H1 (cell line): ENCODE results near the gene PLIN4. TPM values are rescaled to one million over a fixed set of nuclear protein-coding genes. Genes with fewer than 3 reads are reported as not detected.
A peak's percentile ranks its signal among the peaks of the same experiment; 100 is the strongest.

Experiments
- CTCF ChIA-PET: fragments of 300-600 bp; sonication (Branson Sonifier 250); formaldehyde crosslinking; loops from one replicate; lab custom pipeline; 2021; ENCODE audit not compliant: partially characterized antibody; lab: Charles Lee
- POLR2A ChIA-PET: fragments of 300-600 bp; sonication (Branson Sonifier 250); formaldehyde crosslinking; loops from one replicate; lab custom pipeline; 2021; ENCODE audit warnings: inconsistent platforms; ENCODE audit not compliant: partially characterized antibody; lab: Charles Lee
- DNase-seq, 2 experiments: peaks; one replicate each; pipeline versions ENCODE4 v3.0.0 to v3.0.0-alpha.2; 2010 to 2022; ENCODE audit warnings: low spot score in 2 of 2, low read depth in 1 of 2, mixed read lengths in 1 of 2
- FAIRE-seq: peaks from 2 replicates; lab custom pipeline; 2011; peaks lifted over from hg19 to GRCh38; lab: Jason Lieb, UNC
- H2AFZ ChIP-seq: 2 replicates; pipeline ENCODE4 v1.8.1; 2012; ENCODE audit warnings: low read length, inconsistent platforms
- H2AK5ac ChIP-seq: 2 replicates; pipeline ENCODE4 v1.6.1; 2013; ENCODE audit warnings: low read depth, low read length
- H2BK120ac ChIP-seq: replicated peaks from 2 replicates; pipeline ENCODE3; 2013; ENCODE audit warnings: low read depth, low read length, inconsistent platforms
- H2BK12ac ChIP-seq: 2 replicates; pipeline ENCODE4 v1.6.1; 2013; ENCODE audit warnings: low read depth, low read length
- H2BK15ac ChIP-seq: 2 replicates; pipeline ENCODE4 v1.6.1; 2013; ENCODE audit warnings: low read length
- H2BK20ac ChIP-seq: 2 replicates; pipeline ENCODE4 v1.6.1; 2013; ENCODE audit warnings: low read length
- H2BK5ac ChIP-seq: 2 replicates; pipeline ENCODE4 v1.6.1; 2013; ENCODE audit warnings: low read depth, low read length
- H3K14ac ChIP-seq: 2 replicates; pipeline ENCODE4 v1.6.1; 2013; ENCODE audit warnings: inconsistent platforms; ENCODE audit not compliant: insufficient read length
- H3K18ac ChIP-seq: 2 replicates; pipeline ENCODE4 v1.6.1; 2013; ENCODE audit warnings: low read length; ENCODE audit errors: extremely low read depth
- H3K23ac ChIP-seq: 2 replicates; pipeline ENCODE4 v1.6.1; 2013; ENCODE audit warnings: inconsistent platforms; ENCODE audit not compliant: insufficient read length
- H3K23me2 ChIP-seq: 2 replicates; pipeline ENCODE4 v1.6.1; 2013; ENCODE audit warnings: low read depth, low read length
- H3K27ac ChIP-seq: 2 replicates; pipeline ENCODE4 v1.6.1; 2011; ENCODE audit warnings: low read depth, low read length, inconsistent platforms
- H3K27me3 ChIP-seq, 4 experiments: replicated peaks in 1 of 4; 1 replicate in 1 of 4; 2 replicates in 3 of 4; pipeline versions ENCODE4 v1.6.1 to v1.8.1; 2011 to 2013; ENCODE audit warnings: low read length in 3 of 4, mild to moderate bottlenecking in 3 of 4, inconsistent platforms in 2 of 4, mixed read lengths in 2 of 4, moderate library complexity in 1 of 4; ENCODE audit not compliant: control insufficient read depth in 3 of 4, insufficient read depth in 3 of 4; ENCODE audit errors: extremely low read depth in 1 of 4
- H3K36me3 ChIP-seq, 4 experiments: 2 replicates each; pipeline versions ENCODE4 v1.6.1 to v1.8.1; 2011 to 2013; ENCODE audit warnings: mild to moderate bottlenecking in 4 of 4, low read length in 3 of 4, moderate library complexity in 2 of 4, control low read depth in 1 of 4, inconsistent platforms in 1 of 4; ENCODE audit not compliant: insufficient read depth in 4 of 4, control insufficient read depth in 2 of 4
- H3K4ac ChIP-seq: replicated peaks from 2 replicates; pipeline ENCODE3; 2013; ENCODE audit warnings: low read length, low read depth, mixed read lengths, inconsistent platforms; ENCODE audit not compliant: insufficient read length
- H3K4me1 ChIP-seq, 4 experiments: replicated peaks in 1 of 4; 1 replicate in 1 of 4; 2 replicates in 3 of 4; pipeline versions ENCODE4 v1.6.1 to v1.8.1; 2011 to 2013; ENCODE audit warnings: low read length in 3 of 4, inconsistent platforms in 2 of 4, mixed read lengths in 1 of 4; ENCODE audit not compliant: insufficient read depth in 4 of 4, control insufficient read depth in 3 of 4
- H3K4me2 ChIP-seq, 2 experiments: 2 replicates each; pipeline versions ENCODE4 v1.6.1 to v1.8.1; 2011 to 2013; ENCODE audit warnings: low read depth in 2 of 2, low read length in 2 of 2, control low read depth in 1 of 2, inconsistent platforms in 1 of 2, mild to moderate bottlenecking in 1 of 2; ENCODE audit not compliant: insufficient read depth in 1 of 2
- H3K4me3 ChIP-seq, 4 experiments: fragments of 200-600, 300-600 bp in 1 of 4; sonication (generic), shearing (Covaris generic), sonication (Bioruptor Twin) in 1 of 4; 2 replicates each; pipeline versions ENCODE4 v1.5.1 to v1.8.1; 2011 to 2016; ENCODE audit warnings: low read length in 4 of 4, low read depth in 3 of 4, control low read depth in 2 of 4, inconsistent platforms in 2 of 4, mild to moderate bottlenecking in 2 of 4, mixed read lengths in 1 of 4, moderate library complexity in 1 of 4; ENCODE audit not compliant: insufficient read depth in 2 of 4; ENCODE audit errors: extremely low read depth in 1 of 4
- H3K56ac ChIP-seq: replicated peaks from 2 replicates; pipeline ENCODE3; 2013; ENCODE audit warnings: low read depth, mild to moderate bottlenecking, mixed read lengths, low read length, inconsistent platforms; ENCODE audit not compliant: insufficient read length
- H3K79me1 ChIP-seq: 2 replicates; pipeline ENCODE4 v1.6.1; 2013; ENCODE audit warnings: low read depth, low read length, control low read depth
- H3K79me2 ChIP-seq, 2 experiments: 2 replicates each; pipeline versions ENCODE4 v1.6.1 to v1.8.1; 2012 to 2013; ENCODE audit warnings: low read length in 2 of 2, mild to moderate bottlenecking in 2 of 2, inconsistent platforms in 1 of 2; ENCODE audit not compliant: insufficient read depth in 2 of 2, control insufficient read depth in 1 of 2
- H3K9ac ChIP-seq, 4 experiments: replicated peaks in 1 of 4; 1 replicate in 1 of 4; 2 replicates in 3 of 4; pipeline versions ENCODE4 v1.6.1 to v1.8.1; 2011 to 2013; ENCODE audit warnings: low read depth in 3 of 4, low read length in 3 of 4, control low read depth in 2 of 4, mild to moderate bottlenecking in 2 of 4, moderate library complexity in 2 of 4, inconsistent platforms in 1 of 4; ENCODE audit errors: extremely low read depth in 1 of 4
- H3K9me3 ChIP-seq, 2 experiments: 2 replicates each; pipeline versions ENCODE4 v1.6.1 to v1.8.1; 2012 to 2013; ENCODE audit warnings: mild to moderate bottlenecking in 2 of 2, moderate library complexity in 2 of 2, control low read depth in 1 of 2, inconsistent platforms in 1 of 2, low read depth in 1 of 2, low read length in 1 of 2, mixed read lengths in 1 of 2; ENCODE audit not compliant: insufficient read depth in 2 of 2
- H4K20me1 ChIP-seq, 2 experiments: replicated peaks in 1 of 2; 2 replicates each; pipeline versions ENCODE3 to v1.8.1; 2011 to 2013; ENCODE audit warnings: inconsistent platforms in 2 of 2, low read length in 2 of 2, mild to moderate bottlenecking in 1 of 2; ENCODE audit not compliant: insufficient read depth in 2 of 2, control insufficient read depth in 1 of 2
- H4K5ac ChIP-seq: 2 replicates; pipeline ENCODE4 v1.6.1; 2013; ENCODE audit warnings: low read length, low read depth, mixed read lengths, inconsistent platforms; ENCODE audit not compliant: insufficient read length
- H4K8ac ChIP-seq: 2 replicates; pipeline ENCODE4 v1.8.0; 2013; ENCODE audit warnings: mild to moderate bottlenecking, moderate library complexity, low read length, inconsistent platforms; ENCODE audit not compliant: insufficient read depth; ENCODE audit errors: extremely low read depth
- H4K91ac ChIP-seq: replicated peaks from 2 replicates; pipeline ENCODE3; 2013; ENCODE audit warnings: low read length, mixed read lengths, inconsistent platforms; ENCODE audit not compliant: insufficient read length
- CEBPB ChIP-seq: IDR thresholded peaks from 2 replicates; pipeline ENCODE4 v1.6.1; 2012; ENCODE audit warnings: low read depth, low read length
- POLR2AphosphoS5 ChIP-seq: IDR thresholded peaks from 2 replicates; pipeline ENCODE4 v1.6.1; 2011; ENCODE audit warnings: low read depth, low read length
- WGBS, 2 experiments: shearing (Covaris generic) in 1 of 2; methylation state at CpG; one replicate each; pipeline versions ENCODE4 v1.1.6 to v1.1.7; 2013 to 2015; ENCODE audit warnings: low lambda C conversion rate in 2 of 2, mixed read lengths in 2 of 2, inconsistent platforms in 1 of 2, low coverage in 1 of 2, missing lambda C conversion rate in 1 of 2; ENCODE audit not compliant: insufficient replicate concordance in 2 of 2, insufficient coverage in 1 of 2, insufficient read length in 1 of 2; ENCODE audit errors: extremely low coverage in 1 of 2, missing lambda C conversion rate in 1 of 2; 5-methylcytosine and 5-hydroxymethylcytosine counted together
- polyA plus RNA-seq, 7 experiments: library from polyadenylated mRNA; depleted of rRNA in 3 of 7; stranded (reverse) in 5 of 7; unstranded in 2 of 7; fragments of >200 nt in 5 of 7; fragments of 200-250 nt in 2 of 7; gene quantifications; 1 replicate in 5 of 7; 2 replicates in 1 of 7; 4 replicates in 1 of 7; pipeline versions ENCODE4 v1.2.1 to v1.2.3, GENCODE V29; 2011 to 2013; ENCODE audit warnings: missing spikeins in 2 of 7, mixed read lengths in 2 of 7
- total RNA-seq: library from RNA; stranded (reverse); fragmentation: NEBNext Ultra II Directional; extraction: Animal tissue kit (Norgen Biotek cat#: 25700); gene quantifications from 2 replicates; pipeline ENCODE4 v1.2.1, GENCODE V29; 2021

Gene PLIN4
- total and polyA plus RNA-seq, 2 of the 8 experiments (the other 6 are each of a cell fraction or from before 2014, with no cell fraction given): 0.35 to 0.45 TPM

- POLR2A ChIA-PET: interaction anchor here (0.6 to 58.1 kb wide), 7 partner anchors 10 to 200 kb away, joined by 3 to 1590 read pairs (median 3); partner anchors contain the start of genes CHAF1A and SH3GL1
Measured at GRCh38 chr19:4454747-4455718, 63.3 kb downstream of the PLIN4 start.

More at GRCh38 chr19:4454747-4455718, 63.3 kb downstream of the PLIN4 start:
- H2BK5ac ChIP-seq: no peak overlapping the region
- H2BK120ac ChIP-seq: no peak overlapping the region
- no peak overlapping the region for H3K4me3 ChIP-seq
- H4K20me1 ChIP-seq: peaks cover 11 to 14% of the 10 kb centered on the region in 2 experiments
- no peak overlapping the region for H3K23ac ChIP-seq
- no peak overlapping the region for H4K5ac ChIP-seq
- H4K91ac ChIP-seq: no peak overlapping the region
- no peak overlapping the region for H3K4ac ChIP-seq
- H3K9me3 ChIP-seq: no peaks in the 10 kb centered on the region
- 0 out of 2 replicates have a peak overlapping the region, but pooled peaks have one; percentile 17 for H2BK12ac ChIP-seq
- H3K14ac ChIP-seq: no peak overlapping the region
- DNase-seq: no peak
- no peak overlapping the region for H2AK5ac ChIP-seq
- peaks cover 5% of the 10 kb centered on the region; the same call in 1 of the 2 replicates for H3K23me2 ChIP-seq
- peaks cover 0 to 5% (median 2%) of the 10 kb centered on the region in 4 experiments; a peak in 4 of 7 replicates for H3K4me1 ChIP-seq
- no peak for FAIRE-seq
- TF ChIP-seq POLR2AphosphoS5 (peak; percentile 27), CEBPB (no peak)
- CTCF ChIA-PET: interaction anchor here (0.9 to 3.1 kb wide), 4 partner anchors 11 to 102 kb away, joined by 3 to 12 read pairs (median 4); no protein-coding TSS in a partner anchor
- WGBS, 2 experiments: 89% methylated on average over 29 of the region's 29 CpGs; no CpG with 5 or more reads in 1 of the 2 experiments
- no peak overlapping the region for H3K56ac ChIP-seq
- no peak overlapping the region for H3K4me2 ChIP-seq
- H3K18ac ChIP-seq: no peak overlapping the region
- H4K8ac ChIP-seq: no peak overlapping the region
- no peaks in the 10 kb centered on the region for H3K27me3 ChIP-seq
- H3K27ac ChIP-seq: no peak overlapping the region
- H2BK15ac ChIP-seq: no peak overlapping the region
- no peaks in the 10 kb centered on the region; a peak in 1 of 8 replicates for H3K36me3 ChIP-seq
- H3K9ac ChIP-seq: no peak overlapping the region
- H3K79me2 ChIP-seq: peaks cover 0 to 5% of the 10 kb centered on the region in 2 experiments; a peak in 1 of 4 replicates
- no peak overlapping the region for H2BK20ac ChIP-seq
- no peak overlapping the region for H2AFZ ChIP-seq
- no peaks in the 10 kb centered on the region; the same call in 1 of the 2 replicates for H3K79me1 ChIP-seq
